Activated CD8-positive, alpha-beta memory T cell treated with anti-CD3 and anti-CD28 coated beads for 24 hours (primary cell): ENCODE data around the gene PTPRR.

Experiments used
- DNase-seq: peaks from one replicate; pipeline ENCODE4 v3.0.0-alpha.2; 2020

PTPRR gene

GRCh38 chr12:70910666-70911065, 9.9 kb downstream of the PTPRR start:
- DNase-seq = no peak

- no peak for DNase-seq
Measured at GRCh38 chr12:70908978-70909377, 11.6 kb downstream of the PTPRR start.

GRCh38 chr12:70907412-70907811, 13.1 kb downstream of the PTPRR start:
- DNase-seq = no peak

- DNase-seq = no peak
Measured at GRCh38 chr12:70895956-70896355, 24.6 kb downstream of the PTPRR start.

GRCh38 chr12:70892593-70892992, 27.9 kb downstream of the PTPRR start:
- DNase-seq = no peak

- no peak for DNase-seq
Measured at GRCh38 chr12:70890895-70891832, 29.4 kb downstream of the PTPRR start.

- no peak for DNase-seq
Measured at GRCh38 chr12:70885956-70886355, 34.6 kb downstream of the PTPRR start.

GRCh38 chr12:70883855-70884254, 36.7 kb downstream of the PTPRR start:
- no peak for DNase-seq

- no peak for DNase-seq
Measured at GRCh38 chr12:70880744-70881143, 39.8 kb downstream of the PTPRR start.

- no peak for DNase-seq
Measured at GRCh38 chr12:70876952-70877351, 43.6 kb downstream of the PTPRR start.

- DNase-seq = no peak
Measured at GRCh38 chr12:70875628-70876027, 44.9 kb downstream of the PTPRR start.

GRCh38 chr12:70854881-70855568, 65.5 kb downstream of the PTPRR start:
- no peak for DNase-seq

- DNase-seq = no peak
Measured at GRCh38 chr12:70854138-70854537, 66.4 kb downstream of the PTPRR start.

- DNase-seq = no peak
Measured at GRCh38 chr12:70853326-70853725, 67.2 kb downstream of the PTPRR start.

- no peak for DNase-seq
Measured at GRCh38 chr12:70852416-70853150, 68.0 kb downstream of the PTPRR start.

- DNase-seq = no peak
Measured at GRCh38 chr12:70849265-70849960, 71.1 kb downstream of the PTPRR start.

GRCh38 chr12:70847871-70848270, 72.7 kb downstream of the PTPRR start:
- no peak for DNase-seq

- DNase-seq = no peak
Measured at GRCh38 chr12:70845268-70845667, 75.3 kb downstream of the PTPRR start.

GRCh38 chr12:70843363-70843762, 77.2 kb downstream of the PTPRR start:
- no peak for DNase-seq

- no peak for DNase-seq
Measured at GRCh38 chr12:70842942-70843341, 77.6 kb downstream of the PTPRR start.

- DNase-seq = no peak
Measured at GRCh38 chr12:70842136-70842535, 78.4 kb downstream of the PTPRR start.

- no peak for DNase-seq
Measured at GRCh38 chr12:70840656-70841350, 79.7 kb downstream of the PTPRR start.
